Measurements from ENCODE around the gene GRAMD1B. TPM values are rescaled to one million over a fixed set of nuclear protein-coding genes. Genes with fewer than 3 reads are reported as not detected.

GRAMD1B gene
- total RNA-seq, 1 donor from 2014 or later = 1.4 TPM

- Histone ChIP-seq H3K27ac (no peak overlapping the region), H3K9me3 (no peaks in the 10 kb centered on the region), H3K4me1 (no peaks in the 10 kb centered on the region), H3K4me3 (no peak overlapping the region), H3K27me3 (no peaks in the 10 kb centered on the region), H3K36me3 (no peaks in the 10 kb centered on the region)
- no peak for DNase-seq (ENCODE audit: low spot score in 2 of 2)
- TF ChIP-seq CTCF (IDR thresholded peaks at IDR 0.05) = no peak
- intact Hi-C loops (cut with DNase I) = no loop called here
These were observed 8.1 kb downstream of the GRAMD1B start for GRCh38 chr11:123438131-123438627.

GRCh38 chr11:123439616-123440015, 9.5 kb downstream of the GRAMD1B start:
- no peaks in the 10 kb centered on the region for H3K4me1 ChIP-seq
- intact Hi-C loops (cut with DNase I) = no loop called here
- H3K27ac ChIP-seq = no peak overlapping the region
- H3K4me3 ChIP-seq = no peak overlapping the region
- H3K27me3 ChIP-seq = no peaks in the 10 kb centered on the region
- DNase-seq (ENCODE audit: low spot score in 2 of 2) = no peak
- no peak for TF ChIP-seq CTCF (IDR thresholded peaks at IDR 0.05)
- no peaks in the 10 kb centered on the region for H3K36me3 ChIP-seq
- H3K9me3 ChIP-seq = no peaks in the 10 kb centered on the region

GRCh38 chr11:123441161-123441560, 11.1 kb downstream of the GRAMD1B start:
- TF ChIP-seq CTCF (IDR thresholded peaks at IDR 0.05) = no peak
- DNase-seq (ENCODE audit: low spot score in 2 of 2) = no peak
- Histone ChIP-seq H3K9me3 (no peaks in the 10 kb centered on the region), H3K27ac (no peak overlapping the region), H3K4me3 (no peak overlapping the region), H3K4me1 (no peaks in the 10 kb centered on the region), H3K27me3 (no peaks in the 10 kb centered on the region), H3K36me3 (no peaks in the 10 kb centered on the region)
- intact Hi-C loops (cut with DNase I) = no loop called here

- Histone ChIP-seq H3K4me3 (no peak overlapping the region), H3K27me3 (no peaks in the 10 kb centered on the region), H3K4me1 (no peaks in the 10 kb centered on the region), H3K36me3 (no peaks in the 10 kb centered on the region), H3K27ac (no peak overlapping the region), H3K9me3 (no peaks in the 10 kb centered on the region)
- no peak for DNase-seq (ENCODE audit: low spot score in 2 of 2)
- no peak for TF ChIP-seq CTCF (IDR thresholded peaks at IDR 0.05)
- intact Hi-C loops (cut with DNase I) = no loop called here
These were observed 14.0 kb downstream of the GRAMD1B start for GRCh38 chr11:123443851-123444623.

GRCh38 chr11:123448823-123449222, 18.8 kb downstream of the GRAMD1B start:
- no peak for TF ChIP-seq CTCF (IDR thresholded peaks at IDR 0.05)

More at GRCh38 chr11:123448823-123449222, 18.8 kb downstream of the GRAMD1B start:
- Histone ChIP-seq H3K9me3 (no peaks in the 10 kb centered on the region), H3K36me3 (no peaks in the 10 kb centered on the region), H3K27me3 (no peaks in the 10 kb centered on the region), H3K27ac (no peak overlapping the region), H3K4me1 (no peaks in the 10 kb centered on the region), H3K4me3 (no peak overlapping the region)
- intact Hi-C loops (cut with DNase I) = no loop called here
- no peak for DNase-seq (ENCODE audit: low spot score in 2 of 2)
